ENCODE results near the gene SOHLH1.
"Not testable (repeated sequence)": the region's sequence is repeated elsewhere in the genome, so short reads cannot be mapped to it uniquely, and the experiment has no call there.

SOHLH1 gene

GRCh38 chr9:135678236-135679017 is 20.9 kb downstream of the SOHLH1 start:
- no peak for DNase-seq (ENCODE audit: low read depth in 2 of 2)

- no peak for DNase-seq (ENCODE audit: low read depth in 2 of 2)
Observed at GRCh38 chr9:135677641-135678168, 21.6 kb downstream of the SOHLH1 start.

- DNase-seq (ENCODE audit: low read depth in 2 of 2) = no peak
Observed at GRCh38 chr9:135676891-135677290, 22.4 kb downstream of the SOHLH1 start.

- DNase-seq (ENCODE audit: low read depth in 2 of 2) = no peak
Observed at GRCh38 chr9:135674977-135675376, 24.3 kb downstream of the SOHLH1 start.

- no peak for DNase-seq (ENCODE audit: low read depth in 2 of 2)
Observed at GRCh38 chr9:135673941-135674340, 25.3 kb downstream of the SOHLH1 start.

GRCh38 chr9:135672786-135673185 is 26.5 kb downstream of the SOHLH1 start:
- DNase-seq (ENCODE audit: low read depth in 2 of 2) = not testable (repeated sequence)

GRCh38 chr9:135671591-135672041 is 27.7 kb downstream of the SOHLH1 start:
- DNase-seq (ENCODE audit: low read depth in 2 of 2) = no peak

- no peak for DNase-seq (ENCODE audit: low read depth in 2 of 2)
Observed at GRCh38 chr9:135670721-135671590, 28.3 kb downstream of the SOHLH1 start.

- DNase-seq (ENCODE audit: low read depth in 2 of 2) = no peak
Observed at GRCh38 chr9:135669616-135670285, 29.5 kb downstream of the SOHLH1 start.

GRCh38 chr9:135669018-135669417 is 30.3 kb downstream of the SOHLH1 start:
- DNase-seq (ENCODE audit: low read depth in 2 of 2) = not testable (repeated sequence)

GRCh38 chr9:135667463-135668001 is 31.7 kb downstream of the SOHLH1 start:
- DNase-seq (ENCODE audit: low read depth in 2 of 2) = no peak

- DNase-seq (ENCODE audit: low read depth in 2 of 2) = no peak
Observed at GRCh38 chr9:135666534-135667462, 32.5 kb downstream of the SOHLH1 start.

- DNase-seq (ENCODE audit: low read depth in 2 of 2) = no peak
Observed at GRCh38 chr9:135665795-135666189, 33.5 kb downstream of the SOHLH1 start.

- DNase-seq (ENCODE audit: low read depth in 2 of 2) = no peak
Observed at GRCh38 chr9:135664801-135665794, 34.2 kb downstream of the SOHLH1 start.

GRCh38 chr9:135664266-135664665 is 35.0 kb downstream of the SOHLH1 start:
- DNase-seq (ENCODE audit: low read depth in 2 of 2) = no peak

GRCh38 chr9:135663857-135664256 is 35.4 kb downstream of the SOHLH1 start:
- DNase-seq (ENCODE audit: low read depth in 2 of 2) = no peak

GRCh38 chr9:135663451-135663770 is 35.9 kb downstream of the SOHLH1 start:
- no peak for DNase-seq (ENCODE audit: low read depth in 2 of 2)

- DNase-seq (ENCODE audit: low read depth in 2 of 2) = no peak
Observed at GRCh38 chr9:135662758-135663450, 36.4 kb downstream of the SOHLH1 start, which contains the start of gene LCN9. LCN9 (plus strand) TSS chr9:135663309; CDS start chr9:135663322, 13 bp downstream.
